Neuronal stem cell (in vitro differentiated cells): ENCODE measurements around the gene SYK.
"Not testable (repeated sequence)": the region's sequence is repeated elsewhere in the genome, so short reads cannot be mapped to it uniquely, and the experiment has no call there.

ENCODE experiments used
- DNase-seq: peaks from one replicate; pipeline ENCODE4 v3.0.0-alpha.2; 2013; ENCODE audit warnings: low spot score
- H2AFZ ChIP-seq: one replicate; pipeline ENCODE4 v1.6.1; 2013; ENCODE audit warnings: mild to moderate bottlenecking, low read length, inconsistent platforms
- H2AK5ac ChIP-seq: 2 replicates; pipeline ENCODE4 v1.6.1; 2013; ENCODE audit warnings: low read depth, mild to moderate bottlenecking, inconsistent platforms, low read length, moderate library complexity, mixed read lengths
- H2BK120ac ChIP-seq: 2 replicates; pipeline ENCODE4 v1.6.1; 2013; ENCODE audit warnings: low read depth, mild to moderate bottlenecking, inconsistent platforms, low read length, moderate library complexity, mixed read lengths
- H2BK12ac ChIP-seq: one replicate; pipeline ENCODE4 v1.6.1; 2013; ENCODE audit warnings: low read length, inconsistent platforms
- H2BK15ac ChIP-seq: 2 replicates; pipeline ENCODE4 v1.6.1; 2013; ENCODE audit warnings: mild to moderate bottlenecking, low read length, inconsistent platforms, mixed read lengths
- H2BK5ac ChIP-seq: one replicate; pipeline ENCODE4 v1.6.1; 2013; ENCODE audit warnings: inconsistent platforms, mild to moderate bottlenecking, low read length, moderate library complexity
- H3K14ac ChIP-seq: one replicate; pipeline ENCODE4 v1.6.1; 2013; ENCODE audit warnings: low read length, inconsistent platforms
- H3K18ac ChIP-seq: 2 replicates; pipeline ENCODE4 v1.6.1; 2013; ENCODE audit warnings: low read length, inconsistent platforms
- H3K23ac ChIP-seq: 2 replicates; pipeline ENCODE4 v1.6.1; 2013; ENCODE audit warnings: low read depth, mild to moderate bottlenecking, mixed read lengths, low read length, inconsistent platforms; ENCODE audit not compliant: poor library complexity
- H3K27ac ChIP-seq: replicated peaks from 3 replicates; pipeline ENCODE4 v1.5.1; 2013; ENCODE audit warnings: low read length, inconsistent platforms
- H3K27me3 ChIP-seq, 3 experiments: 2 replicates each; pipeline ENCODE4 v1.6.1; 2013; ENCODE audit warnings: low read length in 3 of 3, mild to moderate bottlenecking in 2 of 3, inconsistent platforms in 1 of 3, low read depth in 1 of 3, mixed read lengths in 1 of 3, moderate library complexity in 1 of 3; ENCODE audit not compliant: control insufficient read depth in 3 of 3, insufficient read depth in 3 of 3
- H3K36me3 ChIP-seq, 2 donors: replicated peaks in 1 of 2; 2 replicates each; pipeline ENCODE4 v1.6.1; 2013; ENCODE audit warnings: low read length in 2 of 2; ENCODE audit not compliant: control insufficient read depth in 2 of 2, insufficient read depth in 2 of 2
- H3K4ac ChIP-seq: 2 replicates; pipeline ENCODE4 v1.6.1; 2013; ENCODE audit warnings: inconsistent platforms, mild to moderate bottlenecking, low read length, moderate library complexity
- H3K4me1 ChIP-seq, 2 donors: 1 replicate in 1 of 2; 2 replicates in 1 of 2; pipeline ENCODE4 v1.6.1; 2013; ENCODE audit warnings: low read length in 2 of 2, low read depth in 1 of 2; ENCODE audit not compliant: control insufficient read depth in 2 of 2, insufficient read depth in 1 of 2
- H3K4me2 ChIP-seq: one replicate; pipeline ENCODE4 v1.6.1; 2013; ENCODE audit warnings: mild to moderate bottlenecking, low read length, inconsistent platforms; ENCODE audit not compliant: insufficient read depth, poor library complexity, severe bottlenecking
- H3K4me3 ChIP-seq, 2 donors: 2 replicates each; pipeline ENCODE4 v1.5.1; 2013; ENCODE audit warnings: low read length in 2 of 2, mild to moderate bottlenecking in 2 of 2, inconsistent platforms in 1 of 2, moderate library complexity in 1 of 2
- H3K79me1 ChIP-seq: one replicate; pipeline ENCODE4 v1.6.1; 2013; ENCODE audit warnings: low read depth, mild to moderate bottlenecking, inconsistent platforms, low read length, moderate library complexity
- H3K9ac ChIP-seq: one replicate; pipeline ENCODE4 v1.6.1; 2013; ENCODE audit warnings: mild to moderate bottlenecking, low read depth, low read length, inconsistent platforms; ENCODE audit not compliant: poor library complexity
- H3K9me3 ChIP-seq, 2 donors: replicated peaks in 1 of 2; 2 replicates each; pipeline versions ENCODE3 to v1.6.1; 2013; ENCODE audit warnings: low read length in 2 of 2, mild to moderate bottlenecking in 2 of 2, inconsistent platforms in 1 of 2, low read depth in 1 of 2, mixed read lengths in 1 of 2, moderate library complexity in 1 of 2; ENCODE audit not compliant: control insufficient read depth in 2 of 2, insufficient read depth in 1 of 2
- H4K8ac ChIP-seq: one replicate; pipeline ENCODE4 v1.6.1; 2013; ENCODE audit warnings: low read depth, mild to moderate bottlenecking, inconsistent platforms, low read length, moderate library complexity
- H4K91ac ChIP-seq: one replicate; pipeline ENCODE4 v1.6.1; 2013; ENCODE audit warnings: low read length, low read depth, mild to moderate bottlenecking, inconsistent platforms; ENCODE audit not compliant: poor library complexity
- WGBS, 2 donors: extraction: QIAGEN DNeasy Blood & Tissue Kit; methylation state at CpG; one replicate each; pipeline ENCODE4 v1.1.7; 2013; ENCODE audit warnings: missing lambda C conversion rate in 2 of 2, mixed read lengths in 1 of 2; ENCODE audit not compliant: insufficient read length in 2 of 2, insufficient replicate concordance in 1 of 2; ENCODE audit errors: extremely low coverage in 2 of 2; 5-methylcytosine and 5-hydroxymethylcytosine counted together

Gene SYK

GRCh38 chr9:90820406-90820805 is 18.8 kb downstream of the SYK start:
- H3K79me1 ChIP-seq: not testable (repeated sequence)

DNA sequence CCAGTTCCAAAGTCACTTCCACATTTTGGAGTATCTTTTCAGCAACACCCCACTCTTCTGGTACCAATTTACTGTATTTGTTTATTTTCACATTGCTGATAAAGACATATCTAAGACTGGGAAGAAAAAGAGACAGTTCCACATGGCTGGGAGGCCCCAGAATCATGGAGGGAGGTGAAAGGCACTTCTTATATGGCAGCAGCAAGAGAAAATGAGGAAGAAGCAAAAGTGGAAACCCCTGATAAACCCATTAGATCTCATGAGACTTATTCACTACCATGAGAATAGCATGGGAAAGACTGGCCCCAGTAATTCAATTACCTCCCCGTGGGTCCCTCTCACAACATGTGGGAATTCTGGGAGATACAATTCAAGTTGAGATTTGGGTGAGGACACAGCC is 19.6 kb downstream of the SYK start:
- not testable (repeated sequence) for H3K9ac ChIP-seq, H3K4me2 ChIP-seq

More at GRCh38 chr9:90820406-90820805, 18.8 kb downstream of the SYK start:
- not testable (repeated sequence) for H3K18ac ChIP-seq, H2BK5ac ChIP-seq, H2BK120ac ChIP-seq, H3K4me1 ChIP-seq, H3K4ac ChIP-seq, H2BK15ac ChIP-seq, H3K23ac ChIP-seq, H3K14ac ChIP-seq, H2AFZ ChIP-seq, H3K27me3 ChIP-seq, H3K36me3 ChIP-seq, H4K91ac ChIP-seq, DNase-seq, H3K9me3 ChIP-seq, H3K4me3 ChIP-seq, H2BK12ac ChIP-seq, H3K27ac ChIP-seq, H2AK5ac ChIP-seq, H3K4me2 ChIP-seq, H4K8ac ChIP-seq, H3K9ac ChIP-seq
- no CpG with 5 or more reads among the region's 4 CpGs for WGBS, 2 donors

GRCh38 chr9:90821697-90822096 is 20.1 kb downstream of the SYK start:
- no peak overlapping the region for H2BK12ac ChIP-seq
- no peak overlapping the region for H3K4me2 ChIP-seq
- no peak overlapping the region for H2AK5ac ChIP-seq
- no peak overlapping the region for H2BK120ac ChIP-seq
- H2AFZ ChIP-seq: no peak overlapping the region
- no peaks in the 10 kb centered on the region for H3K36me3 ChIP-seq
- no peak overlapping the region for H4K8ac ChIP-seq
- H3K14ac ChIP-seq: no peak overlapping the region
- H3K9me3 ChIP-seq: peaks cover 0 to 2% of the 10 kb centered on the region in 2 donors
- no peak overlapping the region for H3K18ac ChIP-seq
- no peaks in the 10 kb centered on the region for H3K79me1 ChIP-seq
- no peak overlapping the region for H3K4ac ChIP-seq
- H3K23ac ChIP-seq: no peak overlapping the region
- no peak overlapping the region for H4K91ac ChIP-seq
- DNase-seq: no peak
- H3K27me3 ChIP-seq: no peaks in the 10 kb centered on the region
- no peak overlapping the region for H2BK15ac ChIP-seq
- WGBS, 2 donors: no CpG with 5 or more reads among the region's 5 CpGs
- no peak overlapping the region for H3K4me3 ChIP-seq
- H3K4me1 ChIP-seq: no peaks in the 10 kb centered on the region
- no peak overlapping the region for H3K27ac ChIP-seq
- H3K9ac ChIP-seq: no peak overlapping the region
- H2BK5ac ChIP-seq: no peak overlapping the region

More for the DNA sequence above, 19.6 kb downstream of the SYK start:
- H3K9me3 ChIP-seq, H2BK15ac ChIP-seq, H3K4me1 ChIP-seq, DNase-seq, H2AFZ ChIP-seq, H2BK12ac ChIP-seq, H2BK120ac ChIP-seq, H3K36me3 ChIP-seq, H3K18ac ChIP-seq, H4K91ac ChIP-seq, H2BK5ac ChIP-seq, H3K27ac ChIP-seq, H3K23ac ChIP-seq, H3K14ac ChIP-seq, H3K4me3 ChIP-seq, H3K27me3 ChIP-seq, H2AK5ac ChIP-seq, H3K79me1 ChIP-seq, H3K4ac ChIP-seq, H4K8ac ChIP-seq: not testable (repeated sequence)
- WGBS, 2 donors: no CpG with 5 or more reads among the region's 1 CpG

DNA sequence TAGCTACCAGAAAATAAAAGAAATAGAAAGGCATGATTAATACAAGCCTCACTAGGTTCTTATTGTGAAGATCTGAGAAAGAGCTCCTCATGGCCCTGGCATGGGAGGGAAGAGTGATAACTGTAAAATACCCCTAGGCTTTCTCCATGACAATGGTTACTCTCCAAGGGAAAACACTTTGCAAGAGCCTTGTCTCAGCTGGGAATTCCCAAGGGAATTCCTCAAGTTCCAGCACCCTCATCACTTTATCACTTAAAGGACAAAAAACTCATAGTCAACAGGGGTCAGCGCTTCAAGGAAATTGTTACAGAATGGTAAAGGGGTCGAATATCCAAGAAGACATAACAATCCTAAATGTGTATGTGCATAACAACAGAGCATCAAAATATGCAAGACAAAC is 21.2 kb downstream of the SYK start:
- H3K4ac ChIP-seq: no peak overlapping the region
- H3K4me3 ChIP-seq: no peak overlapping the region
- no peak overlapping the region for H3K14ac ChIP-seq
- no peak overlapping the region for H4K8ac ChIP-seq
- H2AK5ac ChIP-seq: no peak overlapping the region
- H3K18ac ChIP-seq: no peak overlapping the region
- H3K79me1 ChIP-seq: no peaks in the 10 kb centered on the region
- H4K91ac ChIP-seq: no peak overlapping the region
- H3K23ac ChIP-seq: no peak overlapping the region
- H2AFZ ChIP-seq: no peak overlapping the region
- H3K4me2 ChIP-seq: no peak overlapping the region
- no peak overlapping the region for H2BK15ac ChIP-seq
- H2BK12ac ChIP-seq: no peak overlapping the region
- H2BK5ac ChIP-seq: no peak overlapping the region
- no peak overlapping the region for H2BK120ac ChIP-seq
- no peak overlapping the region for H3K27ac ChIP-seq
- no peaks in the 10 kb centered on the region for H3K27me3 ChIP-seq
- no peaks in the 10 kb centered on the region for H3K4me1 ChIP-seq
- peaks cover 0 to 2% of the 10 kb centered on the region in 2 donors for H3K9me3 ChIP-seq
- H3K36me3 ChIP-seq: no peaks in the 10 kb centered on the region
- H3K9ac ChIP-seq: no peak overlapping the region
- no CpG with 5 or more reads among the region's 2 CpGs for WGBS, 2 donors
- DNase-seq: no peak
